GM19240 (cell line): ENCODE data around the gene ZSCAN21.

Experiments used
- DNase-seq: peaks from one replicate; pipeline ENCODE4 v3.0.0; 2011; ENCODE audit warnings: low spot score; ENCODE audit not compliant: insufficient read length

ZSCAN21 gene

GRCh38 chr7:100027197-100027596, 22.4 kb upstream of the ZSCAN21 start:
- no peak for DNase-seq

- DNase-seq, result no peak
These were observed 20.0 kb upstream of the ZSCAN21 start for GRCh38 chr7:100029596-100029995.

- DNase-seq, result no peak
These were observed 16.0 kb upstream of the ZSCAN21 start for GRCh38 chr7:100033526-100033925.

GRCh38 chr7:100034871-100035510, 14.6 kb upstream of the ZSCAN21 start:
- no peak for DNase-seq

GRCh38 chr7:100035876-100036275, 13.7 kb upstream of the ZSCAN21 start:
- DNase-seq, result no peak

GRCh38 chr7:100038326-100038725, 11.2 kb upstream of the ZSCAN21 start:
- DNase-seq, result no peak

- DNase-seq, result no peak
These were observed 9.0 kb upstream of the ZSCAN21 start for GRCh38 chr7:100040575-100040974.

- DNase-seq, result no peak
These were observed 4.9 kb upstream of the ZSCAN21 start for GRCh38 chr7:100044718-100045117.

GRCh38 chr7:100048680-100049079, 894 bp upstream of the ZSCAN21 start:
- no peak for DNase-seq

GRCh38 chr7:100051611-100052010, 2.0 kb downstream of the ZSCAN21 start:
- DNase-seq, result no peak

GRCh38 chr7:100053215-100053614, 3.6 kb downstream of the ZSCAN21 start:
- DNase-seq, result no peak

- DNase-seq, result no peak
These were observed 7.4 kb downstream of the ZSCAN21 start for GRCh38 chr7:100057006-100057405.

- no peak for DNase-seq
These were observed 9.7 kb downstream of the ZSCAN21 start for GRCh38 chr7:100059251-100059739.

- no peak for DNase-seq
These were observed 12.1 kb downstream of the ZSCAN21 start for GRCh38 chr7:100061518-100062193.

GRCh38 chr7:100063376-100063775, 13.8 kb downstream of the ZSCAN21 start:
- no peak for DNase-seq

- DNase-seq, result no peak
These were observed 14.6 kb downstream of the ZSCAN21 start for GRCh38 chr7:100064162-100064561.

GRCh38 chr7:100065452-100066186, 16.0 kb downstream of the ZSCAN21 start:
- no peak for DNase-seq

GRCh38 chr7:100066953-100067352, 17.4 kb downstream of the ZSCAN21 start:
- no peak for DNase-seq

- DNase-seq, result no peak
These were observed 20.4 kb downstream of the ZSCAN21 start for GRCh38 chr7:100069991-100070390.

- no peak for DNase-seq
These were observed 21.6 kb downstream of the ZSCAN21 start for GRCh38 chr7:100071018-100071723.

GRCh38 chr7:100072462-100072861, 22.9 kb downstream of the ZSCAN21 start:
- DNase-seq, result no peak

- DNase-seq, result no peak
These were observed 25.3 kb downstream of the ZSCAN21 start for GRCh38 chr7:100074841-100075240.
